Osteocyte (in vitro differentiated cells): Measurements from ENCODE around the gene SV2B. TPM values are rescaled to one million over a fixed set of nuclear protein-coding genes. Genes with fewer than 3 reads are reported as not detected.

ENCODE experiments used
- DNase-seq: peaks from one replicate; pipeline ENCODE4 v3.0.0; 2021; ENCODE audit warnings: mixed read lengths; ENCODE audit not compliant: unreplicated experiment; ENCODE audit errors: extremely low spot score
- H3K27ac Mint-ChIP-seq: one replicate; pipeline ENCODE4 v1.8.0; 2021; ENCODE audit warnings: mild to moderate bottlenecking, mixed read lengths; ENCODE audit not compliant: unreplicated experiment
- H3K27me3 Mint-ChIP-seq: one replicate; pipeline ENCODE4 v1.8.0; 2021; ENCODE audit warnings: mixed read lengths; ENCODE audit not compliant: unreplicated experiment
- H3K36me3 Mint-ChIP-seq: one replicate; pipeline ENCODE4 v1.8.0; 2021; ENCODE audit warnings: mixed read lengths; ENCODE audit not compliant: unreplicated experiment
- H3K4me1 Mint-ChIP-seq: one replicate; pipeline ENCODE4 v1.8.0; 2021; ENCODE audit warnings: mixed read lengths; ENCODE audit not compliant: unreplicated experiment
- H3K4me3 Mint-ChIP-seq: one replicate; pipeline ENCODE4 v1.8.0; 2021; ENCODE audit warnings: mild to moderate bottlenecking, moderate library complexity, mixed read lengths; ENCODE audit not compliant: unreplicated experiment
- H3K9me3 Mint-ChIP-seq: one replicate; pipeline ENCODE4 v1.8.0; 2021; ENCODE audit warnings: mixed read lengths; ENCODE audit not compliant: unreplicated experiment
- total RNA-seq: library from RNA; stranded (reverse); gene quantifications from 2 replicates; pipeline ENCODE4 v1.2.1, GENCODE V29; 2021
- TF ChIP-seq, protein P1 (sequence below): fragments of 200-600 bp; sonication (generic); IDR thresholded peaks from 2 replicates; pipeline ENCODE4 v1.5.0; 2021; ENCODE audit warnings: antibody characterized with exemption, mild to moderate bottlenecking, moderate library complexity

Gene SV2B
- total RNA-seq, 1 donor from 2014 or later: not detected

DNA sequence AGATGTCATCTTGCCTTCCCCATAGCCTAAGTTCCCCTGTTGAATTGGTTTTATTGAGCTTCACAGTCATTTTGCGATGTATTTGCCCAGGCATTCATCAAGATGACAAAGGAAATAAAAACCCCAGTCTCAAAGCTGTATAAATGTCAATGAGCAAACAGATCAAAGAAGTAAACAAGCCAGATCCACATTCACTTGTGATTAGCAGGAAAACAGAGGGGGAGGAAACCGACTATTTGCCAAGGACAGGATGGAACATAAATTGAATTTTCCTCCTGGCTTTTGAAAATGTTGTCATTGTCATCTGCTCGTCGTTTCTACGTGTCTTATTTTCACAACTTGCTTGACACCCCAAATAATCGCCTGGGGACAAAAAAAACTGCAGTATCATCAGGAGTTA, 83.5 kb downstream of the SV2B start:
- no peaks in the 10 kb centered on the region for H3K9me3 Mint-ChIP-seq
- no peaks in the 10 kb centered on the region for H3K4me1 Mint-ChIP-seq
- no peak overlapping the region for H3K4me3 Mint-ChIP-seq
- H3K27me3 Mint-ChIP-seq: no peaks in the 10 kb centered on the region
- TF ChIP-seq, protein P1, sequence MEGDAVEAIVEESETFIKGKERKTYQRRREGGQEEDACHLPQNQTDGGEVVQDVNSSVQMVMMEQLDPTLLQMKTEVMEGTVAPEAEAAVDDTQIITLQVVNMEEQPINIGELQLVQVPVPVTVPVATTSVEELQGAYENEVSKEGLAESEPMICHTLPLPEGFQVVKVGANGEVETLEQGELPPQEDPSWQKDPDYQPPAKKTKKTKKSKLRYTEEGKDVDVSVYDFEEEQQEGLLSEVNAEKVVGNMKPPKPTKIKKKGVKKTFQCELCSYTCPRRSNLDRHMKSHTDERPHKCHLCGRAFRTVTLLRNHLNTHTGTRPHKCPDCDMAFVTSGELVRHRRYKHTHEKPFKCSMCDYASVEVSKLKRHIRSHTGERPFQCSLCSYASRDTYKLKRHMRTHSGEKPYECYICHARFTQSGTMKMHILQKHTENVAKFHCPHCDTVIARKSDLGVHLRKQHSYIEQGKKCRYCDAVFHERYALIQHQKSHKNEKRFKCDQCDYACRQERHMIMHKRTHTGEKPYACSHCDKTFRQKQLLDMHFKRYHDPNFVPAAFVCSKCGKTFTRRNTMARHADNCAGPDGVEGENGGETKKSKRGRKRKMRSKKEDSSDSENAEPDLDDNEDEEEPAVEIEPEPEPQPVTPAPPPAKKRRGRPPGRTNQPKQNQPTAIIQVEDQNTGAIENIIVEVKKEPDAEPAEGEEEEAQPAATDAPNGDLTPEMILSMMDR: no peak
- H3K27ac Mint-ChIP-seq: no peak overlapping the region
- DNase-seq: no peak
- H3K36me3 Mint-ChIP-seq: no peaks in the 10 kb centered on the region

DNA sequence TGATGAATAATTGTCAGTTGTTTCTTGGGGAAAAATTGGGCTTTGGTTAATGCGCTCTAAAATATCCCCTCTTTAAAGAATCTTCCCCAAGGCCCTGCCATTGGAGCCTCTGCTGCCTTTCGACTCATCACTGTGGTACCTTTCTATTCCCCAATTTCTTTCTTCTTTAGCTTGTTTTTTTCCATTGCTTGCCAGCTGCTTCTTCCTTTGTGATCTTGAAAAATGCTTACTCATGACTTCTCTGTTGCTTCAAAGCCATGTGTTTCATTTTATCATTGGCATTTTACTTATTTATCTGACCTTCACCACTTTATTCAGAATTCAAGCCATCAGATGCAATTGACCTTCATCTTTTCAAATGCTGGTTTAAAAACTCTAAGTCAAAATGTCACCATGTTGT, 84.4 kb downstream of the SV2B start:
- H3K4me1 Mint-ChIP-seq: no peaks in the 10 kb centered on the region
- TF ChIP-seq, protein P1: no peak
- no peaks in the 10 kb centered on the region for H3K9me3 Mint-ChIP-seq

DNA sequence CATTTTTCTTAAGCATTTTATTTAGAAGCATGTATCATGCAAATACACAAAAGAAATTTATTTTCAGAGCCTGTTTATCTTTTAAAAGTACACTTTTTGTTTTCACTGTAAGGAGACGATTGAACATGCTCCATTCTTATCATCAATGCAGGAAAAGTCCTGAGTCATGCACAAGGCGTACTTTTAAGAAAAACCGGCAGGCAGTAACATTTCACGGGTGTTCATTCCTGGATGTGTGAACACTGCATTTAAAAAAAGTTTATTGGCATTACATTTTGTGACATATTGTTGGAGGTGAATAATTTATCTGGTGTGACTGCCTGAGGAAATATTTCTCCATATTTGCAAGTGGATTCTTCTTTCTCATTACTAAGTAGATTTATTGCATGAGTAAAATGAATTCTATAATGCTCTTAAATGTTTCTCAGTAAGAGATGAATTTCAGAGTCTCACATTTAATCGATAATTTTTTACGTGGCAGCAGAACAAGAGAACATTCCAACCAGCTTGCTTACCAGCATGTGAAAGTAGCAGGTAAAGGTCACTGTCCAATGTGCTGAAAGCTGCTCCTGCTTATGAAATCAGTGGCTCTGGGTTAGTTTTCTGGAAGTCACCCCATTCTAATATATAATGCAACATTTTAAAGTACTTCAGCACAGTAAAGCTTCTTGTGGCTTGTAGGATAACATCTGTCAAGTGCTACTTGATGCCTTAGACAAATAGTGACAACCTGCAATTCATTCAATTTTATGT, 87.0 kb downstream of the SV2B start:
- Mint-ChIP-seq H3K27me3 (no peaks in the 10 kb centered on the region), H3K27ac (no peak overlapping the region), H3K4me1 (no peaks in the 10 kb centered on the region), H3K9me3 (no peaks in the 10 kb centered on the region), H3K4me3 (no peak overlapping the region), H3K36me3 (no peaks in the 10 kb centered on the region)
- DNase-seq: no peak
- TF ChIP-seq, protein P1: no peak

More for the DNA sequence above, 84.4 kb downstream of the SV2B start:
- no peaks in the 10 kb centered on the region for H3K36me3 Mint-ChIP-seq
- H3K27me3 Mint-ChIP-seq: no peaks in the 10 kb centered on the region
- H3K27ac Mint-ChIP-seq: no peak overlapping the region
- DNase-seq: no peak
- H3K4me3 Mint-ChIP-seq: no peak overlapping the region

DNA sequence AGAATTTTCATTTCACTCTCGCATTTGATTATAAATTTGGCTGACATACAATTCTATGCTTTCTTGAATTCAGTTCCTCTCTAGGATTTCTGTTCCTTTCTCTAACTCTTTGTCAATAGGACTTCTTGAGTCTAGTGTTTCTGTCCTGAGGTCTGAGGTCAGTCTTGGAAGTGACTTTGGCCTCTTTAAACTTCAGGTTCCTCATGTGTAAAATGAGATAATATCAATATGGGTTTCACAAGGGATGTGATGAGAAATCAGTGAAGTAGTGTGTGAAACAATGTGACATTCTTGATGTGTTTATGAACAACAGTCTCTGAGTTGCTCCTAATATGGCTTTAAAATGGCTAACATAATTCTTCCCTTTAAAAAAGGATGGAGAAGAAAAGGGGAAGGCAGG, 92.2 kb downstream of the SV2B start:
- no peak overlapping the region for H3K4me3 Mint-ChIP-seq
- no peaks in the 10 kb centered on the region for H3K36me3 Mint-ChIP-seq
- TF ChIP-seq, protein P1: no peak
- H3K27ac Mint-ChIP-seq: no peak overlapping the region
- DNase-seq: no peak
- H3K4me1 Mint-ChIP-seq: no peaks in the 10 kb centered on the region
- no peaks in the 10 kb centered on the region for H3K9me3 Mint-ChIP-seq
- no peaks in the 10 kb centered on the region for H3K27me3 Mint-ChIP-seq

DNA sequence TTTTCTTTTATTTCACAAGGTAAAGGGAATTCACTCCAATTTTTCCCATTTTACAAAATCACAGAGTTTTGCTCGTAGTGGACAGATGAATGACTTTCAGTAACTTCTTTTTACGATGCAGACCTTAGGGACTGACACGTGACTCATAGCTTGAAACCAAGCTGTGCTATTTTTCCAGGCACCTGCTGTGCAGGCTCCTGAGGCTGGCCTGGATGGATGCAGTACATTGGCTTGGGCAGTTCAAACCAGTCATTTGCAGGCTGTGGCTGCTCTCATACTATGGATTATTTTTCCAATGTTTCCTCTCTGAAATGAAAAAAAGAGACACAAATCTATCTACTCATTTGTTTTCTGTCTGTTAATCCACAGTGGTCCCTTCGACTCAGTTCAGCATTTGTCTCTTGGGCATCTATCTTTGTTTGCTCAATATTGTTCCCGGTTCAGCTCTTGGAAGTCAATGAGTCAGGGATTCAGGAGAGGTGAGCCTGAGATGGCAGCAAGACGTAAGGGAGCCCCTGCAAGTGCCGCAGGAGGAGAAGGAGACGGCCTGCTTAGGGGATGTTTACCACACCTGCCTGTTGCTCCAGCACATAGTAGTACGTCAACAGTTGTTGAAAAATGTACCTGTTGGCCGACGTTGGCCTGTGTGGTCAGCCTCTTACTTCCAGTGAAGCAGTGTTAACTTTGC, 92.8 kb downstream of the SV2B start:
- H3K27ac Mint-ChIP-seq: no peak overlapping the region

More for the DNA sequence above, 92.8 kb downstream of the SV2B start:
- TF ChIP-seq, protein P1: no peak
- no peaks in the 10 kb centered on the region for H3K9me3 Mint-ChIP-seq
- no peak overlapping the region for H3K4me3 Mint-ChIP-seq
- H3K27me3 Mint-ChIP-seq: no peaks in the 10 kb centered on the region
- DNase-seq: peak; percentile 67
- H3K36me3 Mint-ChIP-seq: no peaks in the 10 kb centered on the region
- no peaks in the 10 kb centered on the region for H3K4me1 Mint-ChIP-seq
